ENCODE measurements around the gene ATF6. TPM values are rescaled to one million over a fixed set of nuclear protein-coding genes. Genes with fewer than 3 reads are reported as not detected.

The ATF6 gene
- total RNA-seq, 1 experiment from 2014 or later, result 20.9 TPM

- no peak for TF ChIP-seq REST (IDR thresholded peaks at IDR 0.05; ENCODE audit: low read depth)
Measured at GRCh38 chr1:161766102-161766981, at the start of gene ATF6 (continued).

- Histone ChIP-seq H3K4me1 (ENCODE audit: control insufficient read depth in 1 of 2, insufficient read depth in 2 of 2, low read length in 2 of 2) (peaks cover 7 to 28% of the 10 kb centered on the region in 2 experiments), H3K4me2 (ENCODE audit: low read length) (no peak overlapping the region), H3K27ac (ENCODE audit: low read depth, low read length) (no peak overlapping the region), H2AFZ (ENCODE audit: low read depth, low read length, poor library complexity, severe bottlenecking) (no peak overlapping the region), H4K20me1 (ENCODE audit: insufficient read depth) (no peaks in the 10 kb centered on the region), H3K4me3 (replicated peaks in 1 of 2; ENCODE audit: low read depth in 1 of 2, low read length in 2 of 2) (no peak overlapping the region), H3K27me3 (ENCODE audit: insufficient read depth, low read length) (no peaks in the 10 kb centered on the region), H3K9me3 (ENCODE audit: control insufficient read depth in 1 of 2, insufficient read depth in 1 of 2, low read depth in 1 of 2, low read length in 2 of 2) (no peaks in the 10 kb centered on the region), H3K9ac (ENCODE audit: low read length) (no peak overlapping the region), H3K79me2 (ENCODE audit: insufficient read depth, low read length) (no peaks in the 10 kb centered on the region), H3K36me3 (ENCODE audit: control insufficient read depth in 1 of 2, insufficient read depth in 2 of 2, low read length in 2 of 2) (no peaks in the 10 kb centered on the region), H3K9me2 (ENCODE audit: insufficient read depth) (no peaks in the 10 kb centered on the region)
- intact Hi-C loops (cut with micrococcal nuclease), result no loop called here
- DNase-seq (ENCODE audit: low read depth, low spot score) (no peak), ATAC-seq (no peak)
- RAD21 ChIA-PET (ENCODE audit: low non-redundant PET in 1 of 2, low total read pairs in 2 of 2, uncharacterized antibody in 2 of 2, unreplicated experiment in 2 of 2), result no interaction called here
- POLR2A ChIA-PET, result no interaction called here
- no TSS peak for BruUV-seq (replicated peaks)
- CTCF ChIA-PET, result no interaction called here
- TF ChIP-seq TCF7L2 (IDR thresholded peaks at IDR 0.05; ENCODE audit: borderline replicate concordance, extremely low read depth, insufficient read depth, insufficient read length) (no peak), ZFX (IDR thresholded peaks at IDR 0.05) (no peak), REST (IDR thresholded peaks at IDR 0.05; ENCODE audit: low read depth) (no peak), POLR2AphosphoS5 (IDR thresholded peaks at IDR 0.05; ENCODE audit: low read depth, low read length) (no peak), ZBTB33 (IDR thresholded peaks at IDR 0.05; ENCODE audit: extremely low read depth, insufficient replicate concordance, low read length) (no peak), JUND (IDR thresholded peaks at IDR 0.05) (no peak), CEBPB (IDR thresholded peaks at IDR 0.05; ENCODE audit: low read depth) (no peak), POLR2A (IDR thresholded peaks at IDR 0.05; ENCODE audit: borderline replicate concordance, extremely low read depth, insufficient read depth, insufficient read length) (no peak), SRF (IDR thresholded peaks at IDR 0.05; ENCODE audit: low read depth) (no peak), SP1 (IDR thresholded peaks at IDR 0.05; ENCODE audit: low read depth) (no peak)
Measured at GRCh38 chr1:161718559-161719324, 47.4 kb upstream of the ATF6 start.

Data from HCT116 (cell line).